ENCODE measurements around the gene ARHGAP26.

DNA sequence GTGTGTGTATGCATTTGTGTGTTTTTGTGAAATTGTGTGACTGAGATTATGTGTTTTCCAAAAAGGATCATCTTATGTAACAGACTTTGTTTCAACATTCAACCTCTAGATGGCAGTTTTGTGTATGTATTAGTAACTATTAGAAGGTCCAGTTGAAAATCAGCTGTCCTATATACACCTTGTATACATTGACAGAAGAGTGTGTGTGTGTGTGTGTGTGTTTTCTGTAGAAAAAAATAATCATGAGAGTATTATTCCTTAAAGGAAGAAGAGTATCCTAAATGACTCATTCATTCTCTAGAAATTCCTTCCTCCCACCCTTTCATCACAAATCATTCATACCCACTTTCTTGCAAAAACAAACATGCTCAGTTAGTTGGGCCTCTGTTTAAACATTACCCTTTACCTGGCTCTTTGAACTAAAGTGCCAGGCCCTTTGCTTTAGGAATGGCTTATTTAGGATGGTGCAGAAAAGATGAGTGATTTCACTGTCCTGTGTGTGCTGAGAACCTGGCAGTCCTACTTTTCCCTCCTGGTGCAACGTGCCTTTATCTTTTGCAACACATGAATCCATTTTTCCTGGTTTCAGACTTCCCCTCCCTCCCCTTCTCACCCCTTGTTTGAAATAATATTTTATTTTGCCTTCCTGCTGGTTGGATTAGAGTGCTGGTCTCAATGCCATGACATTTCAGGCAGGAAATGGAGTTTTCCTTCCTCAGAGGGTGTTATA is 152.2 kb downstream of the ARHGAP26 start:
- TF ChIP-seq, protein P1, sequence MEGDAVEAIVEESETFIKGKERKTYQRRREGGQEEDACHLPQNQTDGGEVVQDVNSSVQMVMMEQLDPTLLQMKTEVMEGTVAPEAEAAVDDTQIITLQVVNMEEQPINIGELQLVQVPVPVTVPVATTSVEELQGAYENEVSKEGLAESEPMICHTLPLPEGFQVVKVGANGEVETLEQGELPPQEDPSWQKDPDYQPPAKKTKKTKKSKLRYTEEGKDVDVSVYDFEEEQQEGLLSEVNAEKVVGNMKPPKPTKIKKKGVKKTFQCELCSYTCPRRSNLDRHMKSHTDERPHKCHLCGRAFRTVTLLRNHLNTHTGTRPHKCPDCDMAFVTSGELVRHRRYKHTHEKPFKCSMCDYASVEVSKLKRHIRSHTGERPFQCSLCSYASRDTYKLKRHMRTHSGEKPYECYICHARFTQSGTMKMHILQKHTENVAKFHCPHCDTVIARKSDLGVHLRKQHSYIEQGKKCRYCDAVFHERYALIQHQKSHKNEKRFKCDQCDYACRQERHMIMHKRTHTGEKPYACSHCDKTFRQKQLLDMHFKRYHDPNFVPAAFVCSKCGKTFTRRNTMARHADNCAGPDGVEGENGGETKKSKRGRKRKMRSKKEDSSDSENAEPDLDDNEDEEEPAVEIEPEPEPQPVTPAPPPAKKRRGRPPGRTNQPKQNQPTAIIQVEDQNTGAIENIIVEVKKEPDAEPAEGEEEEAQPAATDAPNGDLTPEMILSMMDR (IDR thresholded peaks at IDR 0.05; ENCODE audit: low read depth, low read length, poor library complexity, severe bottlenecking), result peak; percentile 49
- TF ChIP-seq EZH2phosphoT487 (IDR thresholded peaks at IDR 0.05; ENCODE audit: borderline replicate concordance, low read length), result no peak

All from DOHH2 (cell line).